Smooth muscle cell of bladder (primary cell): ENCODE results near the gene CCDC82. TPM values are rescaled to one million over a fixed set of nuclear protein-coding genes. Genes with fewer than 3 reads are reported as not detected.

ENCODE experiments used
- total RNA-seq: library from RNA; depleted of rRNA; stranded (reverse); fragments of >200 nt; gene quantifications from 2 replicates; pipeline ENCODE4 v1.2.3, GENCODE V29; 2014

Gene CCDC82
- total RNA-seq: 8.5 and 11.6 TPM in 2 replicates

DNA sequence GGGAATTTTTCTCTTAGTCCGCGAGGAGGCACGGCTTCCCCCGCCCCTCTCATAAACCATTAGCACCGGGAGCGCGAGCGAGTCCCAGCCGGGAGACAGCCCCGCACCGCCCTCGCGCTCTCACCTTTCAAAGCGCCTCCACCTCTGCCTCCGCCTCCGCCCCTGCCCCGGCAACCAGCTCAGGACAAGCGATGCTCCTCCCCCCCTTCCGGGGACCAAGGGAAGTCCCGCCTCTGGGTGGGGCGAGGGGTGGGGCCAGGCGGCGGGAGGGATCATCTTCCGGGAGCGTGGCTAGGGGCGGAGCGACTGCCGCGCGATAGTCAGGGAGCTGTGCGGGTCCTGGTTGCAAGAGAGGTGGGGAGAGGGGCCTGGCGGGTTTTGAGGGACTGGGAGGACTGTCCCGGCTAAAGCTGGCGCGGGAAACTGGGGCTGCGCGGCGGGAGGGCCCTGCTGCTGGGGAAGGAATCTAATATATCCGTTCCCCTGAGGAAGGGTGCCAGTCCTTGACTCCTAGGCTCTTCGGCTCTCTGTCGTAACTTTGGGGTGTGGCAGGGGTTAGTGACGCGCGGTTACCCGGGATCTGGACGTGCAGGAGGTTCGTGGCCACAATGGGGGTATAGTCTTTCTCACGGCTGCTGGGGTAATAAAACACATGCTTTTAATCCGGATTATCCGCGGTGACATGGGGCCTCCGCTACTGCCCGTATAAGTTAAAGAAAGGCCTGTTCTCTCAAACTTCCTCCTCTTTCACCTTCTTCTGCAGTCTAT is at the start of gene CCDC82, which contains the start of gene JRKL:
Gene CCDC82 (minus strand): TSS at position 193 of the 768 bp plus-strand sequence. CDS start 5,165 bp downstream, outside the sequence.
Gene JRKL (plus strand): TSS at position 294 of the 768 bp plus-strand sequence. CDS start 637 bp downstream, outside the sequence.

GRCh38 chr11:96342961-96343711 is 46.6 kb downstream of the CCDC82 start, which contains the start of gene MAML2:
Gene MAML2 (minus strand): TSS chr11:96343195. CDS start chr11:96341895, 1,300 bp downstream.

Other genes starting within 250 kb of the CCDC82 start
- 7.8 and 8.9 TPM in 2 replicates for gene MAML2, start 46.7 kb downstream of the CCDC82 start, total RNA-seq
- 8.7 and 11.2 TPM in 2 replicates for gene JRKL, start 101 bp upstream of the CCDC82 start, total RNA-seq